Trophoblast cell (in vitro differentiated cells and primary cell): Measurements from ENCODE around the gene ATP8A2.

Source experiments
- DNase-seq, 2 donors: peaks; one replicate each; pipeline ENCODE4 v3.0.0-alpha.2; 2016
- H2AFZ ChIP-seq: 2 replicates; pipeline ENCODE4 v1.6.1; 2013; ENCODE audit warnings: low read length, moderate library complexity, mild to moderate bottlenecking; ENCODE audit not compliant: insufficient read depth, poor library complexity
- H2AK5ac ChIP-seq: 2 replicates; pipeline ENCODE4 v1.6.1; 2013; ENCODE audit warnings: mild to moderate bottlenecking, low read length
- H2BK120ac ChIP-seq: 2 replicates; pipeline ENCODE4 v1.6.1; 2013; ENCODE audit warnings: low read length, mild to moderate bottlenecking, moderate library complexity; ENCODE audit not compliant: insufficient read depth, poor library complexity
- H2BK12ac ChIP-seq: 2 replicates; pipeline ENCODE4 v1.6.1; 2013; ENCODE audit warnings: mild to moderate bottlenecking, low read length, moderate library complexity
- H2BK5ac ChIP-seq: 2 replicates; pipeline ENCODE4 v1.6.1; 2013; ENCODE audit warnings: low read length, low read depth, moderate library complexity, mild to moderate bottlenecking; ENCODE audit not compliant: poor library complexity
- H3K14ac ChIP-seq: 2 replicates; pipeline ENCODE4 v1.6.1; 2013; ENCODE audit warnings: mild to moderate bottlenecking, low read length
- H3K18ac ChIP-seq: 2 replicates; pipeline ENCODE4 v1.6.1; 2013; ENCODE audit warnings: mild to moderate bottlenecking, low read length
- H3K23ac ChIP-seq: 2 replicates; pipeline ENCODE4 v1.6.1; 2013; ENCODE audit warnings: low read length
- H3K27ac ChIP-seq: 2 replicates; pipeline ENCODE4 v1.5.1; 2013; ENCODE audit warnings: low read depth, mild to moderate bottlenecking, inconsistent platforms, low read length, moderate library complexity
- H3K27me3 ChIP-seq: 2 replicates; pipeline ENCODE4 v1.6.1; 2013; ENCODE audit warnings: inconsistent platforms, mild to moderate bottlenecking, low read length, moderate library complexity; ENCODE audit not compliant: insufficient read depth
- H3K36me3 ChIP-seq, 2 experiments: 1 replicate in 1 of 2; 2 replicates in 1 of 2; pipeline ENCODE4 v1.6.1; 2013; ENCODE audit warnings: low read length in 2 of 2, mild to moderate bottlenecking in 2 of 2, moderate library complexity in 1 of 2; ENCODE audit not compliant: insufficient read depth in 2 of 2, control insufficient read depth in 1 of 2
- H3K4ac ChIP-seq: 2 replicates; pipeline ENCODE4 v1.6.1; 2013; ENCODE audit warnings: low read depth, mild to moderate bottlenecking, low read length, moderate library complexity
- H3K4me1 ChIP-seq, 2 experiments: 1 replicate in 1 of 2; 2 replicates in 1 of 2; pipeline ENCODE4 v1.6.1; 2013; ENCODE audit warnings: low read length in 2 of 2, mild to moderate bottlenecking in 2 of 2, moderate library complexity in 1 of 2; ENCODE audit not compliant: insufficient read depth in 2 of 2, control insufficient read depth in 1 of 2
- H3K4me2 ChIP-seq: 2 replicates; pipeline ENCODE4 v1.6.1; 2013; ENCODE audit warnings: inconsistent platforms, mild to moderate bottlenecking, low read length, moderate library complexity
- H3K4me3 ChIP-seq: 2 replicates; pipeline ENCODE4 v1.5.1; 2013; ENCODE audit warnings: mild to moderate bottlenecking, low read depth, low read length, inconsistent platforms
- H3K79me1 ChIP-seq: one replicate; pipeline ENCODE4 v1.6.1; 2013; ENCODE audit warnings: low read length
- H3K79me2 ChIP-seq: 2 replicates; pipeline ENCODE4 v1.6.1; 2013; ENCODE audit warnings: low read length, mild to moderate bottlenecking; ENCODE audit not compliant: control insufficient read depth, insufficient read depth, poor library complexity
- H3K9ac ChIP-seq: 2 replicates; pipeline ENCODE4 v1.6.1; 2013; ENCODE audit warnings: mild to moderate bottlenecking, low read length
- H3K9me3 ChIP-seq: 2 replicates; pipeline ENCODE4 v1.6.1; 2013; ENCODE audit warnings: low read depth, mild to moderate bottlenecking, control low read depth, inconsistent platforms, low read length; ENCODE audit not compliant: insufficient read depth
- H4K12ac ChIP-seq: 2 replicates; pipeline ENCODE4 v1.6.1; 2013; ENCODE audit warnings: low read depth, mild to moderate bottlenecking, low read length, moderate library complexity
- H4K8ac ChIP-seq: 2 replicates; pipeline ENCODE4 v1.6.1; 2013; ENCODE audit warnings: low read depth, mild to moderate bottlenecking, low read length, moderate library complexity
- H4K91ac ChIP-seq: one replicate; pipeline ENCODE4 v1.6.1; 2013; ENCODE audit warnings: low read depth, mild to moderate bottlenecking, low read length, moderate library complexity
- WGBS: extraction: QIAGEN DNeasy Blood & Tissue Kit; methylation state at CpG from one replicate; pipeline ENCODE4 v1.1.7; 2013; ENCODE audit warnings: missing lambda C conversion rate; ENCODE audit not compliant: insufficient read length, insufficient coverage; ENCODE audit errors: extremely low coverage; 5-methylcytosine and 5-hydroxymethylcytosine counted together

Gene ATP8A2

GRCh38 chr13:25798998-25799397 is 427.2 kb downstream of the ATP8A2 start:
- Histone ChIP-seq H2BK12ac (no peak overlapping the region), H3K4ac (no peak overlapping the region), H3K18ac (no peak overlapping the region), H2BK120ac (no peak overlapping the region), H3K27ac (no peak overlapping the region), H3K4me3 (no peak overlapping the region), H3K79me2 (no peaks in the 10 kb centered on the region), H2AK5ac (no peak overlapping the region), H4K8ac (no peak overlapping the region), H4K91ac (no peak overlapping the region), H3K27me3 (no peaks in the 10 kb centered on the region), H3K79me1 (no peaks in the 10 kb centered on the region), H2BK5ac (no peak overlapping the region), H4K12ac (no peak overlapping the region), H2AFZ (no peak overlapping the region), H3K4me2 (no peak overlapping the region), H3K9me3 (no peaks in the 10 kb centered on the region), H3K9ac (no peak overlapping the region), H3K23ac (no peak overlapping the region), H3K14ac (no peak overlapping the region), H3K4me1 (no peaks in the 10 kb centered on the region), H3K36me3 (no peaks in the 10 kb centered on the region)
- no peak for DNase-seq
- no CpG with 5 or more reads among the region's 3 CpGs for WGBS

DNA sequence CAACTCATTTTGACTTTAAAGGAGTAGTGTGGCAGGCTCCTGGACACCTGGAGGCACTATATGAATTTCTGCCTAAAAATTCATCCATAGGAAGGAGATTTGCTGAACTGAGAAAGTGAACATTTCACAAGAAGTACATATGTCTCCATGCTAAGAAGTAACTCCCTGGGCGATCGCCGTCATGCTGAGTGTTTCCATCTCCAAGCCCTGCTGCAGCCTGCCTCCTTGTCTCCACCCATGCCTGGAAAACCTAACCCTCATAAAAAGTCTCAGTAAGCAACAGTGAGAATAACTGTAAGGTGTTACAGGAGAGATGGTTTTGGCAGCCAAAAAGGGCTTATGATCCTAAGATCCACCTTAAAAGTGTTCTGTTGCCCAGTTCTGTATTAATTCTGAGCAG is 428.7 kb downstream of the ATP8A2 start:
- H3K36me3 ChIP-seq, result no peaks in the 10 kb centered on the region
- H3K4me1 ChIP-seq, result no peaks in the 10 kb centered on the region
- H2BK120ac ChIP-seq, result no peak overlapping the region
- no peak for DNase-seq
- H2BK12ac ChIP-seq, result no peak overlapping the region
- H3K79me2 ChIP-seq, result no peaks in the 10 kb centered on the region
- no peak overlapping the region for H4K8ac ChIP-seq
- no peak overlapping the region for H3K23ac ChIP-seq
- no peak overlapping the region for H3K14ac ChIP-seq
- no peak overlapping the region for H2AK5ac ChIP-seq
- H3K27ac ChIP-seq, result no peak overlapping the region
- no peak overlapping the region for H3K4me2 ChIP-seq
- H4K12ac ChIP-seq, result no peak overlapping the region
- no peak overlapping the region for H3K4ac ChIP-seq
- no peaks in the 10 kb centered on the region for H3K27me3 ChIP-seq
- H3K4me3 ChIP-seq, result no peak overlapping the region
- no peaks in the 10 kb centered on the region for H3K9me3 ChIP-seq
- no peak overlapping the region for H4K91ac ChIP-seq
- no peak overlapping the region for H2BK5ac ChIP-seq
- WGBS, result no CpG with 5 or more reads among the region's 3 CpGs
- H2AFZ ChIP-seq, result no peak overlapping the region
- H3K79me1 ChIP-seq, result no peaks in the 10 kb centered on the region
- no peak overlapping the region for H3K18ac ChIP-seq
- H3K9ac ChIP-seq, result no peak overlapping the region

- no peaks in the 10 kb centered on the region for H3K79me2 ChIP-seq
- H3K36me3 ChIP-seq, result peaks cover 0 to 2% of the 10 kb centered on the region in 2 experiments
- no peak overlapping the region for H2BK12ac ChIP-seq
Measured at GRCh38 chr13:25802579-25802978, 430.8 kb downstream of the ATP8A2 start.

GRCh38 chr13:25803641-25804040 is 431.9 kb downstream of the ATP8A2 start:
- Histone ChIP-seq H3K4ac (no peak overlapping the region), H2BK12ac (no peak overlapping the region), H2BK5ac (no peak overlapping the region), H3K79me2 (no peaks in the 10 kb centered on the region), H4K12ac (no peak overlapping the region), H3K9me3 (no peaks in the 10 kb centered on the region), H3K36me3 (peaks cover 0 to 2% of the 10 kb centered on the region in 2 experiments), H2AK5ac (no peak overlapping the region), H3K4me1 (no peaks in the 10 kb centered on the region), H3K27ac (no peak overlapping the region), H3K4me2 (no peak overlapping the region), H3K27me3 (no peaks in the 10 kb centered on the region), H3K23ac (no peak overlapping the region), H4K8ac (no peak overlapping the region), H3K14ac (no peak overlapping the region), H2AFZ (no peak overlapping the region), H2BK120ac (no peak overlapping the region), H3K4me3 (no peak overlapping the region), H4K91ac (no peak overlapping the region), H3K79me1 (no peaks in the 10 kb centered on the region), H3K18ac (no peak overlapping the region), H3K9ac (no peak overlapping the region)
- no peak for DNase-seq
- WGBS, result no CpG with 5 or more reads among the region's 3 CpGs

More at GRCh38 chr13:25802579-25802978, 430.8 kb downstream of the ATP8A2 start:
- H3K4me3 ChIP-seq, result no peak overlapping the region
- no peak overlapping the region for H4K12ac ChIP-seq
- no peaks in the 10 kb centered on the region for H3K79me1 ChIP-seq
- no peak overlapping the region for H3K4me2 ChIP-seq
- H2AK5ac ChIP-seq, result no peak overlapping the region
- WGBS, result no CpG with 5 or more reads among the region's 3 CpGs
- H3K9me3 ChIP-seq, result no peaks in the 10 kb centered on the region
- DNase-seq, result no peak
- H2AFZ ChIP-seq, result no peak overlapping the region
- H4K91ac ChIP-seq, result no peak overlapping the region
- H3K18ac ChIP-seq, result no peak overlapping the region
- no peaks in the 10 kb centered on the region for H3K27me3 ChIP-seq
- no peak overlapping the region for H3K27ac ChIP-seq
- H2BK120ac ChIP-seq, result no peak overlapping the region
- H4K8ac ChIP-seq, result no peak overlapping the region
- H3K14ac ChIP-seq, result no peak overlapping the region
- H3K9ac ChIP-seq, result no peak overlapping the region
- H3K4me1 ChIP-seq, result no peaks in the 10 kb centered on the region
- H3K4ac ChIP-seq, result no peak overlapping the region
- no peak overlapping the region for H3K23ac ChIP-seq
- no peak overlapping the region for H2BK5ac ChIP-seq
